HEK293 (cell line): ENCODE data around the gene PLEKHA3.
A peak's percentile ranks its signal among the peaks of the same experiment; 100 is the strongest.

ENCODE experiments used
- BCL11A ChIP-seq: fragments of 450-650 bp; formaldehyde crosslinking; IDR thresholded peaks from 2 replicates; pipeline ENCODE4 v1.5.1; 2016; ENCODE audit warnings: low read depth, missing biosample characterization, missing genetic modification characterization
- GFI1B ChIP-seq: fragments of 450-650 bp; formaldehyde crosslinking; IDR thresholded peaks from 2 replicates; pipeline ENCODE4 v1.5.1; 2016; ENCODE audit warnings: missing biosample characterization, missing genetic modification characterization
- GLIS1 ChIP-seq: fragments of 450-650 bp; formaldehyde crosslinking; IDR thresholded peaks from 2 replicates; pipeline ENCODE4 v1.5.1; 2016; ENCODE audit warnings: missing biosample characterization, missing genetic modification characterization
- HOXC10 ChIP-seq: sonication (generic); formaldehyde crosslinking; IDR thresholded peaks from 2 replicates; pipeline ENCODE4 v1.8.1; 2023; ENCODE audit warnings: mild to moderate bottlenecking, missing genetic modification reagents
- KLF1 ChIP-seq: fragments of 450-650 bp; formaldehyde crosslinking; IDR thresholded peaks from 2 replicates; pipeline ENCODE4 v1.5.1; 2016; ENCODE audit warnings: missing biosample characterization, missing genetic modification characterization
- SETDB1 ChIP-seq: IDR thresholded peaks from one replicate; pipeline ENCODE4 v1.6.1; 2017; ENCODE audit warnings: mild to moderate bottlenecking, low read length, moderate library complexity, mixed read lengths; ENCODE audit not compliant: insufficient read length
- SP7 ChIP-seq: fragments of 450-650 bp; formaldehyde crosslinking; IDR thresholded peaks from 2 replicates; pipeline ENCODE4 v1.5.1; 2016; ENCODE audit warnings: missing biosample characterization, missing genetic modification characterization
- TCF7L2 ChIP-seq: IDR thresholded peaks from 2 replicates; pipeline ENCODE4 v1.6.1; 2011; ENCODE audit warnings: low read depth, mild to moderate bottlenecking, inconsistent platforms, low read length, moderate library complexity, borderline replicate concordance
- ZBTB1 ChIP-seq: fragments of 450-650 bp; formaldehyde crosslinking; IDR thresholded peaks from 2 replicates; pipeline ENCODE4 v1.5.1; 2016; ENCODE audit warnings: missing biosample characterization, missing genetic modification characterization
- ZBTB48 ChIP-seq: fragments of 450-650 bp; formaldehyde crosslinking; IDR thresholded peaks from 2 replicates; pipeline ENCODE4 v1.5.1; 2016; ENCODE audit warnings: missing biosample characterization, missing genetic modification characterization
- ZNF19 ChIP-seq: fragments of 450-650 bp; formaldehyde crosslinking; IDR thresholded peaks from 2 replicates; pipeline ENCODE4; 2016; ENCODE audit warnings: missing biosample characterization, missing genetic modification characterization, low read depth
- ZNF239 ChIP-seq: fragments of 450-650 bp; formaldehyde crosslinking; IDR thresholded peaks from 2 replicates; pipeline ENCODE4 v1.5.1; 2016; ENCODE audit warnings: missing biosample characterization, missing genetic modification characterization
- ZNF302 ChIP-seq: fragments of 450-650 bp; formaldehyde crosslinking; IDR thresholded peaks from 2 replicates; pipeline ENCODE4 v1.5.1; 2016; ENCODE audit warnings: missing biosample characterization, missing genetic modification characterization, low read depth
- ZNF391 ChIP-seq: fragments of 450-650 bp; formaldehyde crosslinking; IDR thresholded peaks from 2 replicates; pipeline ENCODE4 v1.5.1; 2016; ENCODE audit warnings: low read depth, missing biosample characterization, missing genetic modification characterization, borderline replicate concordance
- ZNF416 ChIP-seq: fragments of 450-650 bp; formaldehyde crosslinking; IDR thresholded peaks from 2 replicates; pipeline ENCODE4 v1.5.1; 2016; ENCODE audit warnings: missing biosample characterization, missing genetic modification characterization
- ZNF654 ChIP-seq: fragments of 450-650 bp; formaldehyde crosslinking; IDR thresholded peaks from 2 replicates; pipeline ENCODE4 v1.5.1; 2016; ENCODE audit warnings: low read depth, missing biosample characterization, missing genetic modification characterization
- ZNF670 ChIP-seq: fragments of 450-650 bp; formaldehyde crosslinking; IDR thresholded peaks from 2 replicates; pipeline ENCODE4 v1.5.1; 2016; ENCODE audit warnings: missing biosample characterization, missing genetic modification characterization, low read depth
- TF ChIP-seq, protein P1 (sequence below): fragments of 450-650 bp; formaldehyde crosslinking; IDR thresholded peaks from 2 replicates; pipeline ENCODE4 v1.5.1; 2016; ENCODE audit warnings: missing biosample characterization, missing genetic modification characterization
- TF ChIP-seq, protein P2 (sequence below): fragments of 450-650 bp; formaldehyde crosslinking; IDR thresholded peaks from 2 replicates; pipeline ENCODE4 v1.5.1; 2016; ENCODE audit warnings: missing biosample characterization, missing genetic modification characterization
- TF ChIP-seq, protein P3 (sequence below): fragments of 450-650 bp; formaldehyde crosslinking; IDR thresholded peaks from 2 replicates; pipeline ENCODE4 v1.5.1; 2017; ENCODE audit warnings: missing biosample characterization, missing genetic modification characterization
- TF ChIP-seq, protein P4 (sequence below): fragments of 450-650 bp; formaldehyde crosslinking; IDR thresholded peaks from 2 replicates; pipeline ENCODE4 v1.5.1; 2016; ENCODE audit warnings: missing biosample characterization, missing genetic modification characterization
- TF ChIP-seq, protein P5 (sequence below): sonication (generic); formaldehyde crosslinking; IDR thresholded peaks from 2 replicates; pipeline ENCODE4 v1.8.1; 2022; ENCODE audit warnings: mild to moderate bottlenecking, moderate library complexity, missing genetic modification reagents
- TF ChIP-seq, protein P6 (sequence below): fragments of 450-650 bp; formaldehyde crosslinking; IDR thresholded peaks from 2 replicates; pipeline ENCODE4 v1.5.1; 2016; ENCODE audit warnings: missing biosample characterization, missing genetic modification characterization
- TF ChIP-seq, protein P7 (sequence below): fragments of 450-650 bp; formaldehyde crosslinking; IDR thresholded peaks from 2 replicates; pipeline ENCODE4 v1.5.1; 2017; ENCODE audit warnings: missing biosample characterization, missing genetic modification characterization

Gene PLEKHA3

DNA sequence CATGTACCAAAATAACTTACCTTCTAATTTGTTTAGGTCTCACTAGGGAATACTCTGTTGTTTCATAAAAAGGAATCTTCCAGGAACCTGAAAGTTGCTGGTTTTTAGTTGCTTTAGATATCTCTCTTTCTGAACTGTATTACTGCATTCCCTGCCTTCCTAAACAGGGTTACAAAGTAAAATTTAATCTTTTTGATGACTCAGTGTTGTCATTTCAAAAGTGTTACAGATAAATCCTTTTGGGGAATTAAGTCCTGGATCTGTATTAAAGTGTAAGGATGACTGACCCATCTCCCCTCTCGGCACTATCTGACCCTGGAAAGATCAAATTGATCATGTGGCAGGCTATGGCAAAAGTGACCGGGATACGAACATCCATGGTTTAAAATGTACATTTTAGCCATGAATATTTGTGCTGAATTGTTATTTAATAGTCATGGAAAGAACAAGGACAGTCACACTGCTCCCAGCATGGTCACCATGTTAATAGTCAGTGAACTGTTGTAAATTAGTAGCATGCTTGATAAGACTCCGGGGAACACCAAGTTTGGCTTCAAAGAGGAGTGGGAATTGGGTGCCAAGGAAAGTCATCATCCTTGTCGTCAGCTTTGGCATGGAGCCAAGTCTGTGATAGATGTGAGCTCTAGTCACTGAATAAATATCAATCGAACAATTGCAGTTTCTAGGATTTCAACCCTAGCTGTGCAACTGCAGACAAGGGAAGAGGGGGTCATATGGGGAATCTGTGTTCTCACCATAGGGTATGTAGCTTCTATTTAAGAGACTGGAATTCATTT, 4.2 kb downstream of the PLEKHA3 start (continued):
- TF ChIP-seq, protein P1, sequence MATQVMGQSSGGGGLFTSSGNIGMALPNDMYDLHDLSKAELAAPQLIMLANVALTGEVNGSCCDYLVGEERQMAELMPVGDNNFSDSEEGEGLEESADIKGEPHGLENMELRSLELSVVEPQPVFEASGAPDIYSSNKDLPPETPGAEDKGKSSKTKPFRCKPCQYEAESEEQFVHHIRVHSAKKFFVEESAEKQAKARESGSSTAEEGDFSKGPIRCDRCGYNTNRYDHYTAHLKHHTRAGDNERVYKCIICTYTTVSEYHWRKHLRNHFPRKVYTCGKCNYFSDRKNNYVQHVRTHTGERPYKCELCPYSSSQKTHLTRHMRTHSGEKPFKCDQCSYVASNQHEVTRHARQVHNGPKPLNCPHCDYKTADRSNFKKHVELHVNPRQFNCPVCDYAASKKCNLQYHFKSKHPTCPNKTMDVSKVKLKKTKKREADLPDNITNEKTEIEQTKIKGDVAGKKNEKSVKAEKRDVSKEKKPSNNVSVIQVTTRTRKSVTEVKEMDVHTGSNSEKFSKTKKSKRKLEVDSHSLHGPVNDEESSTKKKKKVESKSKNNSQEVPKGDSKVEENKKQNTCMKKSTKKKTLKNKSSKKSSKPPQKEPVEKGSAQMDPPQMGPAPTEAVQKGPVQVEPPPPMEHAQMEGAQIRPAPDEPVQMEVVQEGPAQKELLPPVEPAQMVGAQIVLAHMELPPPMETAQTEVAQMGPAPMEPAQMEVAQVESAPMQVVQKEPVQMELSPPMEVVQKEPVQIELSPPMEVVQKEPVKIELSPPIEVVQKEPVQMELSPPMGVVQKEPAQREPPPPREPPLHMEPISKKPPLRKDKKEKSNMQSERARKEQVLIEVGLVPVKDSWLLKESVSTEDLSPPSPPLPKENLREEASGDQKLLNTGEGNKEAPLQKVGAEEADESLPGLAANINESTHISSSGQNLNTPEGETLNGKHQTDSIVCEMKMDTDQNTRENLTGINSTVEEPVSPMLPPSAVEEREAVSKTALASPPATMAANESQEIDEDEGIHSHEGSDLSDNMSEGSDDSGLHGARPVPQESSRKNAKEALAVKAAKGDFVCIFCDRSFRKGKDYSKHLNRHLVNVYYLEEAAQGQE: no peak
- TF ChIP-seq ZNF670 (tag by site-specific recombination): no peak
- TF ChIP-seq GLIS1: no peak
- TF ChIP-seq ZNF19: no peak
- TF ChIP-seq ZNF391 (tag by site-specific recombination): no peak
- TF ChIP-seq, protein P2, sequence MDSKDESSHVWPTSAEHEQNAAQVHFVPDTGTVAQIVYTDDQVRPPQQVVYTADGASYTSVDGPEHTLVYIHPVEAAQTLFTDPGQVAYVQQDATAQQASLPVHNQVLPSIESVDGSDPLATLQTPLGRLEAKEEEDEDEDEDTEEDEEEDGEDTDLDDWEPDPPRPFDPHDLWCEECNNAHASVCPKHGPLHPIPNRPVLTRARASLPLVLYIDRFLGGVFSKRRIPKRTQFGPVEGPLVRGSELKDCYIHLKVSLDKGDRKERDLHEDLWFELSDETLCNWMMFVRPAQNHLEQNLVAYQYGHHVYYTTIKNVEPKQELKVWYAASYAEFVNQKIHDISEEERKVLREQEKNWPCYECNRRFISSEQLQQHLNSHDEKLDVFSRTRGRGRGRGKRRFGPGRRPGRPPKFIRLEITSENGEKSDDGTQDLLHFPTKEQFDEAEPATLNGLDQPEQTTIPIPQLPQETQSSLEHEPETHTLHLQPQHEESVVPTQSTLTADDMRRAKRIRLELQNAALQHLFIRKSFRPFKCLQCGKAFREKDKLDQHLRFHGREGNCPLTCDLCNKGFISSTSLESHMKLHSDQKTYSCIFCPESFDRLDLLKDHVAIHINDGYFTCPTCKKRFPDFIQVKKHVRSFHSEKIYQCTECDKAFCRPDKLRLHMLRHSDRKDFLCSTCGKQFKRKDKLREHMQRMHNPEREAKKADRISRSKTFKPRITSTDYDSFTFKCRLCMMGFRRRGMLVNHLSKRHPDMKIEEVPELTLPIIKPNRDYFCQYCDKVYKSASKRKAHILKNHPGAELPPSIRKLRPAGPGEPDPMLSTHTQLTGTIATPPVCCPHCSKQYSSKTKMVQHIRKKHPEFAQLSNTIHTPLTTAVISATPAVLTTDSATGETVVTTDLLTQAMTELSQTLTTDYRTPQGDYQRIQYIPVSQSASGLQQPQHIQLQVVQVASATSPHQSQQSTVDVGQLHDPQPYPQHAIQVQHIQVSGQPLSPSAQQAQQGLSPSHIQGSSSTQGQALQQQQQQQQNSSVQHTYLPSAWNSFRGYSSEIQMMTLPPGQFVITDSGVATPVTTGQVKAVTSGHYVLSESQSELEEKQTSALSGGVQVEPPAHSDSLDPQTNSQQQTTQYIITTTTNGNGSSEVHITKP (tag by site-specific recombination): peak; percentile 52; the same call in 1 of the 2 replicates
- no peak for TF ChIP-seq ZNF239 (tag by site-specific recombination)
- no peak for TF ChIP-seq HOXC10 (CRISPR knock-in tag)
- no peak for TF ChIP-seq GFI1B (tag by site-specific recombination)
- TF ChIP-seq ZBTB1 (tag by site-specific recombination): no peak
- TF ChIP-seq TCF7L2: no peak
- no peak for TF ChIP-seq BCL11A (tag by site-specific recombination)
- TF ChIP-seq, protein P3, sequence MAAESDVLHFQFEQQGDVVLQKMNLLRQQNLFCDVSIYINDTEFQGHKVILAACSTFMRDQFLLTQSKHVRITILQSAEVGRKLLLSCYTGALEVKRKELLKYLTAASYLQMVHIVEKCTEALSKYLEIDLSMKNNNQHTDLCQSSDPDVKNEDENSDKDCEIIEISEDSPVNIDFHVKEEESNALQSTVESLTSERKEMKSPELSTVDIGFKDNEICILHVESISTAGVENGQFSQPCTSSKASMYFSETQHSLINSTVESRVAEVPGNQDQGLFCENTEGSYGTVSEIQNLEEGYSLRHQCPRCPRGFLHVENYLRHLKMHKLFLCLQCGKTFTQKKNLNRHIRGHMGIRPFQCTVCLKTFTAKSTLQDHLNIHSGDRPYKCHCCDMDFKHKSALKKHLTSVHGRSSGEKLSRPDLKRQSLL (tag by site-specific recombination): 0 out of 2 replicates have a peak, but pooled peaks have one; percentile 28
- no peak for TF ChIP-seq ZNF302
- TF ChIP-seq, protein P4, sequence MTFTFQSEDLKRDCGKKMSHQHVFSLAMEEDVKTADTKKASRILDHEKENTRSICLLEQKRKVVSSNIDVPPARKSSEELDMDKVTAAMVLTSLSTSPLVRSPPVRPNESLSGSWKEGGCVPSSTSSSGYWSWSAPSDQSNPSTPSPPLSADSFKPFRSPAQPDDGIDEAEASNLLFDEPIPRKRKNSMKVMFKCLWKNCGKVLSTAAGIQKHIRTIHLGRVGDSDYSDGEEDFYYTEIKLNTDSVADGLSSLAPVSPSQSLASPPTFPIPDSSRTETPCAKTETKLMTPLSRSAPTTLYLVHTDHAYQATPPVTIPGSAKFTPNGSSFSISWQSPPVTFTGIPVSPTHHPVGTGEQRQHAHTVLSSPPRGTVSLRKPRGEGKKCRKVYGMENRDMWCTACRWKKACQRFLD (tag by site-specific recombination): no peak
- no peak for TF ChIP-seq KLF1 (tag by site-specific recombination)
- TF ChIP-seq, protein P5, sequence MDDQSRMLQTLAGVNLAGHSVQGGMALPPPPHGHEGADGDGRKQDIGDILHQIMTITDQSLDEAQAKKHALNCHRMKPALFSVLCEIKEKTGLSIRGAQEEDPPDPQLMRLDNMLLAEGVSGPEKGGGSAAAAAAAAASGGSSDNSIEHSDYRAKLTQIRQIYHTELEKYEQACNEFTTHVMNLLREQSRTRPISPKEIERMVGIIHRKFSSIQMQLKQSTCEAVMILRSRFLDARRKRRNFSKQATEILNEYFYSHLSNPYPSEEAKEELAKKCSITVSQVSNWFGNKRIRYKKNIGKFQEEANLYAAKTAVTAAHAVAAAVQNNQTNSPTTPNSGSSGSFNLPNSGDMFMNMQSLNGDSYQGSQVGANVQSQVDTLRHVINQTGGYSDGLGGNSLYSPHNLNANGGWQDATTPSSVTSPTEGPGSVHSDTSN (CRISPR knock-in tag): no peak
- TF ChIP-seq, protein P6, sequence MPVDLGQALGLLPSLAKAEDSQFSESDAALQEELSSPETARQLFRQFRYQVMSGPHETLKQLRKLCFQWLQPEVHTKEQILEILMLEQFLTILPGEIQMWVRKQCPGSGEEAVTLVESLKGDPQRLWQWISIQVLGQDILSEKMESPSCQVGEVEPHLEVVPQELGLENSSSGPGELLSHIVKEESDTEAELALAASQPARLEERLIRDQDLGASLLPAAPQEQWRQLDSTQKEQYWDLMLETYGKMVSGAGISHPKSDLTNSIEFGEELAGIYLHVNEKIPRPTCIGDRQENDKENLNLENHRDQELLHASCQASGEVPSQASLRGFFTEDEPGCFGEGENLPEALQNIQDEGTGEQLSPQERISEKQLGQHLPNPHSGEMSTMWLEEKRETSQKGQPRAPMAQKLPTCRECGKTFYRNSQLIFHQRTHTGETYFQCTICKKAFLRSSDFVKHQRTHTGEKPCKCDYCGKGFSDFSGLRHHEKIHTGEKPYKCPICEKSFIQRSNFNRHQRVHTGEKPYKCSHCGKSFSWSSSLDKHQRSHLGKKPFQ: peak; percentile 97
- TF ChIP-seq SP7 (tag by site-specific recombination): peak; percentile 52; the same call in 1 of the 2 replicates
- TF ChIP-seq, protein P7, sequence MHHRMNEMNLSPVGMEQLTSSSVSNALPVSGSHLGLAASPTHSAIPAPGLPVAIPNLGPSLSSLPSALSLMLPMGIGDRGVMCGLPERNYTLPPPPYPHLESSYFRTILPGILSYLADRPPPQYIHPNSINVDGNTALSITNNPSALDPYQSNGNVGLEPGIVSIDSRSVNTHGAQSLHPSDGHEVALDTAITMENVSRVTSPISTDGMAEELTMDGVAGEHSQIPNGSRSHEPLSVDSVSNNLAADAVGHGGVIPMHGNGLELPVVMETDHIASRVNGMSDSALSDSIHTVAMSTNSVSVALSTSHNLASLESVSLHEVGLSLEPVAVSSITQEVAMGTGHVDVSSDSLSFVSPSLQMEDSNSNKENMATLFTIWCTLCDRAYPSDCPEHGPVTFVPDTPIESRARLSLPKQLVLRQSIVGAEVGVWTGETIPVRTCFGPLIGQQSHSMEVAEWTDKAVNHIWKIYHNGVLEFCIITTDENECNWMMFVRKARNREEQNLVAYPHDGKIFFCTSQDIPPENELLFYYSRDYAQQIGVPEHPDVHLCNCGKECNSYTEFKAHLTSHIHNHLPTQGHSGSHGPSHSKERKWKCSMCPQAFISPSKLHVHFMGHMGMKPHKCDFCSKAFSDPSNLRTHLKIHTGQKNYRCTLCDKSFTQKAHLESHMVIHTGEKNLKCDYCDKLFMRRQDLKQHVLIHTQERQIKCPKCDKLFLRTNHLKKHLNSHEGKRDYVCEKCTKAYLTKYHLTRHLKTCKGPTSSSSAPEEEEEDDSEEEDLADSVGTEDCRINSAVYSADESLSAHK: peak; percentile 99
- no peak for TF ChIP-seq ZBTB48 (tag by site-specific recombination)
- TF ChIP-seq SETDB1: no peak
- no peak for TF ChIP-seq ZNF416 (tag by site-specific recombination)
- no peak for TF ChIP-seq ZNF654 (tag by site-specific recombination)
